Activated CD4-positive, alpha-beta T cell treated with anti-CD3 and anti-CD28 coated beads, Interleukin-2, amount 50 U/mL, for 4 hours (primary cell): ENCODE data around the gene DHRS1.

Experiments used
- DNase-seq, 2 experiments: peaks; one replicate each; pipeline ENCODE4 v3.0.0-alpha.2; 2020

Gene DHRS1

DNA sequence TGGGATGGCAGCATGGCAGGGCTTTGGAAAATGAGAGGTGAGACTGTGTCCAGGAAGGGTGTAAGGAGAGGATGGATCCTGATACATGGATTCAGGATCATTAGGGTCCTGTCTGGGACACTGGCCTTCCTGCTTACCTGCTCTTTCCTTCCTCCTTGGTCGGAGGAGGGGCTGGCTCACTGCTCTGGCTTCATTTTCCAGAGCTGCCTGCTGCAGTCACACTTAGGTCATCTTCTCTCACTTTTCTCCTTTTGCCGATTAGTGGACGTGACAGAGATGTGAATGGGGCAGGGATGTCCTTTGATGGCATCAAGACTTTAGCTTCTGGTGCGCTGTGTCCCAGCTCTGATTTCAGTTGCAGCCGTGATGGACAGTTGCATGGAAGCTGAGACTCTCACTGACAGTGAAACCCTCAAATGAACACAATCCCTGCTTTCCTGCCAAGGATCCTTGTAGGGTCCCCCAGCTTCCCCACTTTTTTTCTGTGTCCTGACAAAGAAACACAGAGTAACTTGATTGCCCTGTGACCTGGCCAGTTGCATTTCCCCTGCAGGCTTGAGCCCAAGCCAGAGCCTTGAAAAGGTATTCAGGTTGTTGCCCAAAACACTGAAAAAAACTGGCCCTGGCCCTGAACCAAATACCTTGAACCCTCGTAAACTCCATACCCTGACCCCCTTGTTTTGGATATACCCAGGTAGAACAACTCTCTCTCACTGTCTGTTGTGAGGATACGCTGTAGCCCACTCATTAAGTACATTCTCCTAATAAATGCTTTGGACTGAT lies 9.0 kb upstream of the DHRS1 start:
- no peak for DNase-seq

DNA sequence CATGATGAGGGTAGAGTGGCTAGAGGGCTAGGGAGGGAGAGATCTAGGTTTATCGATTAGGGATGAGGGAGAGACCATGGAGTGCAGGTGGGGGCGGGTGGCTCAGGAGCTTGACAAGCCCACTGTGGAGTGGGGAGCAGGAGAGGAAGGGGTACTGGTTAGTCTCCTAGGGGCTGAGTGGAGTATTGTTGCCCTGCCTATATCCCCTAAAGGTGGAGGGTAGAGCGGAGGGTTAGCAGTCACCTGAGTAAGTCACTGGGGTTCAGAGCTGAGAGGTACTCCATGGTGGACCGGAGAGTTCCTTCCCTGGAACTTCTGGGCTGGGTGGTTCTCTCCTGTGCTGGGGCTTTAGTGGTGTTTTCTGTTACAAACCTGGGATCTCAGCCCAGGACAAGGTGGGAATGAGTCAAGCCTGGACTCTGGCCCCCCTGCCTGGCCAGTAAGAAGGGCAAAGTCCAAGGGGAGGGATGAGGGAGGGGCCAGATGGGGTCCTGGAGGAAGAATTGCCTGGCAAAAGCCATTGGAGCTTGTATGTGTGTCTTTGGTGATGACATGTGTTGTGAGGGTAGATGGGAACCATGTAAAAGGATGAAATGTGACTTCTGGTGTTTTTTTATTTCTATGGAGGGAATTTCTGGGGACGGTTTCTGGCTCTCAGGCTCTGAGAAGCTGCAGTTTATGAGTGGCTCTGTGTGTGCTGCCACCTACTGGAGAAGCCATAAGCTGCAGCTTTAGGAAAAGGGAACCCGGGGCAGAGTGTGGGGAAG lies 8.2 kb upstream of the DHRS1 start, which contains the start of gene CIDEB:
TSS of gene CIDEB (minus strand) at position 403 of the 767 bp plus-strand sequence. CDS start at position 284, 119 bp downstream.
- peak; percentile 48 to 55 for DNase-seq

GRCh38 chr14:24307156-24307574 lies 7.6 kb upstream of the DHRS1 start:
- no peak for DNase-seq

- no peak for DNase-seq
Measured at GRCh38 chr14:24304019-24304387, 4.4 kb upstream of the DHRS1 start.

GRCh38 chr14:24300326-24300980 lies 873 bp upstream of the DHRS1 start:
- DNase-seq: no peak

DNA sequence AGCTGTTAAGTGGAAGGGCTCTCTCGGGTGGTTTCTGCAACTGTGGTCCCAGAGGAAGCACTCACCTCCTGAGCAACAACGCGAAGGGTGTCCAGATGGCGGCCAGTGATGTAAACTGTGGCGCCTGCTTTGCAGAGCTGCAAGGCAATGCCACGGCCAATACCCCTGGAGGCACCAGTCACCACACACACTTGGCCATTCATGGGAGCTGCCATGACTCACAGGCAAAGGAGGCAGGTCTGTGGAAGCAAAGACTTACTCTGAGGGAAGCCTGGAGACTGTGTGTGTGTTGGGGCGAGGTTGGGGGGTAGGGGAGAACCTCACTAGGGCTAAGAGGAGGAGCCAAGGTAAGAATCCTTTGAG lies 707 bp downstream of the DHRS1 start:
- no peak for DNase-seq

GRCh38 chr14:24297190-24297964 lies 2.2 kb downstream of the DHRS1 start:
- no peak for DNase-seq

DNA sequence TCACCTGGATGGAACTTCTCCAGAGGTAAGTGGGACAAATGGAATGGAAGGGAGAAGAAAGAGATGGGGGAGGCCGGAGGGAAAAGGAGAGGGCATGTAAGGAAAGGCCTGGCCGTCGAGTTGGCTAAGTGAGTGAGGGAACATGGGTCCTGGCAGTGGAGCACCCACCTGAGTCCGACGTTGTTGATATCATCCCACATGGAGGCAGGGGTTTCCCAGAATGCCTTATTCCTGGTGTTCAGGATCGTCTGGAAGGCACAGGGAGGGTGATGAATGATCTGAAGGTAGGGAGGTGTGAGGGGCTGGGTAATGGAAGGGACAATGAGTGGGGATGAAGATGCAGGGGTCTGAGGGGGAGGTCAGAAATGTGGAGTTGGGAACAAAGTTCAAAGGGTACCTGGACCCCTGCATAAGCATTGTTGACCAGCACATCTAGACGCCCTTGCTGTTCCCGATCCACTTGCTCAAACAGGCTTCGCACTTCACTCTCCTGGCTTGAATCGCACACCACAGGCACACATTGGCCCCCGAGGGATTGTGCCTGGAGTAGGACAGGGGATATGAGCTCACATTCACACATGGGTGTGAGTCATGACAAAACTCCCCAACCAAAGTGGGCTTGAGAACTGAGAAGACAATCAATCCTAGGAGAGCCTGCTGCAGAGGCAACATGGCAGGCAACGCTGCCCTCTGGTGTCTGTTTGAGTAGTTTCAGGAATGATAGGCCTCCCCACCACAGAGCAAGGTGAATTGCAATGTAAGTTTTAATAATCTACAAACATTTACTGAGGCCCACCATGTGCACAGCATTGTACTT lies 3.0 kb downstream of the DHRS1 start:
- peak; percentile 71 to 74 for DNase-seq

DNA sequence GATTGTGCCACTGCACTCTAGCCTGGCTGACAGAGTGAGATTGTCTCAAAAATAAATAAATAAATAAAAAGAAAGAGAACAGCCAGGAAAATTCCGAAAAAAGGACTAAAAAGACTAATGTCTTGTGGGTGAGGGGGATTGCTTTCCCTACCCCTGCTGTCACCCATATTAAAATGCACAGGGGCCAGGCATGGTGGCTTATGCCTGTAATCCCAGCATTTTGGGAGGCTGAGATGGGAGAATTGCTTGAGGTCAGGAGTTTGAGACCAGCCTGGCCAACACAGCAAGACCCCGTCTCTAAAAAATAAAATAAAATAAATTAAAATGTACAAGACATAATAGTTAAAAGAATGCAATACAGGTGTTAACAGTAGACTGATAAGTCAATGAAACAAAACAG lies 6.1 kb downstream of the DHRS1 start:
- no peak for DNase-seq

GRCh38 chr14:24292118-24292807 lies 7.3 kb downstream of the DHRS1 start:
- no peak for DNase-seq

DNA sequence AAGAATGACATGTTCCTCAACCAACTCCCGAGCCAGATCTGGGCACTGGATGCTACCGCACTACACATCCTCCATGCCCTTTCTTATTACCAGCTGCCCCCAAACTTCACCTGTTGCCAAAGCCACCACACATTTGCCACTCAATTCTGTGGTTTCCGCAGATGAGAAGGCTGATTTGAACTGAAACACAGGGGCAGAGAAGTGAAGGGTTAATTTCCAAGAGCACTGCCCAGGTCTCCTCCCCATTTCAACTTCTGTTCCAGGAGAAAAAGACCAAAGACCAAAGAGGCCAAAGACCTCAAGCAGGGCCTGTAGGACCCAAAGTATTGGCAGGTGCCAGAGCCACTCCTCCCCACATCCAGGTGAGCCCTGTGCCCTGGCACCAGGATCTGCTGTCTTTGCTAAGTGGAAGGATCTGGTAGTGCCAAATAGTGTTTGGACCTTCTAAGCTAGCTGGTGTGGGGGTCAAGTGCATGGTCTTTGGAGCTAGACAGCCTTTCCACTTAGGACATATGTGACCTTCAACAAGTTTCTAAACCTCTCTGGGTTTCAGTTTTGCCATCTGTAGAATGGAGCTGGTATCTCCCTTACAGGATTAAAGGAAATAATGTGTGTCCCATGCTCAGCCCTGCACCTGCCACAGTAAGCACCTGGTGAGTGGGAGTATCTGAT lies 8.0 kb downstream of the DHRS1 start:
- DNase-seq: no peak

DNA sequence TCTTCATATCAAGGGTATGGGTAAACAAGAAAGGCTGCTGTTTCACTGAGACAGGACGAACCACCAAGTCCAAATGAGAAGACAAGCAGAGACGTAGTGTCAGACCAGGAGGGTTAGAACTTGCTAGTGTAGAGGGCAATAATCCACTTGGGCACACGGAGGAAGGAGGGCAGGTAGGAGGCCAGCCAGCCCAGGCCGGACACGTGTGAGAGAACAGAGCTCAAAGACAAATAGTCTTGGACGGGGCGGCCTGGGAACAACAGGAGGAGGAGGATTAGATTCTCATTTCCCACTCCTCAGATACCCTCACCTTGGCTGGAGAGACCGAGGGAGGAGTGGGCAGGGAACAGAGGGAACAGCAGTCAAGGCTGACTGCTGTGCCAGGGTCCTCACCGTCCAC lies 8.8 kb downstream of the DHRS1 start:
- no peak for DNase-seq

- DNase-seq: no peak
Measured at GRCh38 chr14:24289649-24290280, 9.8 kb downstream of the DHRS1 start.

- no peak for DNase-seq
Measured at GRCh38 chr14:24286996-24287395, 12.6 kb downstream of the DHRS1 start.

GRCh38 chr14:24285351-24285750 lies 14.2 kb downstream of the DHRS1 start:
- no peak for DNase-seq

DNA sequence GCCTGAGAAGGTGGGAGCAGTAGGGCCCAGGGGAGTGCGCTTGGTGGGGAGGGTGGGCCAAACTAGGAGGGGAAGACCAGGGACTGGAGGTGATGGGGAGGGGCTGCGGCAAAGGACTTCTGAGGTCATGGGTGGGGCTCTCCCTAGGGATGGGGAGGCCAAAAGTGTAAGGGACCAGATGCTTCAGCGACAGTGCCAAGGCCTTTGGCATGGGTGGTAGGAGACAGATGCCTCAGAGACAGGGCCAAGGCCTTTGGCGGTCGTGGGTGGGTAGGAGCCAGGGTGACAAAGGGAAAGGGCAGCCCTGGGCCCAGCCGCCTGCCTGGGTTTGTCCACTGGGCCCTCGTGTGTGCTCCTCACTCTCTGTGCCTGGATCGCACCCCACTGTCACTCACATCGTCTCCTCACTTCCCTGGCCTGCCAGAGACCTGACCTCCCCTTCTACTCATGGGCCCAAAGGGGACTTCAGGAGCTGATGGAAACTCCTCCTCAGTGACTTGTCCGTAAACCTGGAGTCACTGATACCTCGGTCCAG lies 15.0 kb downstream of the DHRS1 start:
- no peak for DNase-seq

DNA sequence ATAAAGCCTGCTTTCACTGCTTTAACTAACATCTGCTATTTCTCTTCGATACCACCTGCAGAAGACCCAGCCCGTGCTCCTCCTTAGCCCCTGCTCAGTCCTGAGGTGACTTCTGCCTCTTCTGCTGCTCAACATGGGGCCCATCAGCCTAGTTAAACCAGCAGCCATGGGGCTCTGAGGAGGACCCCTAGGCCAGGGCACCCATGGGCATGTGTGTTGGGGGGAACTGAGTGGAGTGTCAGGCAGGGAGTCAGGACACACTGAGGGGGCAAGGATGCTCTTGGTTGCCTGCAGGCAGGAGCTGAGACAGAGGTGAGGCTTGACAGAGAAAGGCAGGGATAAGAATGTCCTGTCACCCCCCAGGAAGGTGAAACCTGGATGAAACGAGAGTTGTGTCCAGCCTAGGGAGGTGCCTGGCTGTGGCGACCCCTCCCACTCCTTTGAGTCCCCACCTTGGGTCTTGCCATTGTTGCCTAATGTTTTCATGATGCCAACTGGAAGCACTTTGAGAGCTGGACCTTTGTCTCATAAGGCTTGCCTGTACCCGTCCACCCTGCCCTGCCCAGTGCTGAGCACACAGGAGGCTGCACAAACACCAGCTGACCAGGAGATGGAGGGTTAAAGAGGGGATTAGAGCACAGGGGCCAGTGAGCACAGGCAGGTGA lies 15.7 kb downstream of the DHRS1 start:
- DNase-seq: no peak

DNA sequence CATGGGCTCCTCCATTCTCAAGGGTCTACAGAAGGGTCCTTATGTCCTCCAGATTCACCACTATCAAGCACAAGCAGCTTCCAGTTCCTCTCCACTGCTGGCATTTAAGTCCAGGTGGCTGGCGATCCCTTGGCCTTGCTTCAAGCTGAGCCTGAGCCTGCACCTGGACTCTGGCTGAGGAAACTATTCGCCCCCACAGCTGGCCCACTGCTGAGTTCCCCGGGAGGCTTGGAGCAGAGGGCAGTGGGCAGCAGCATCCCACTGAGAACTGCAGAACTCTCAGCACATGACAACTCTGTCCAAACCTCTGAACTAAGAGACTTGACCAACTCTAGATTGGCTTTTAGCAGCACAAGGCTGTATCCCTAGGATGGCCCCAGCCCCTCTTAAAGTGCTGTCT lies 16.8 kb downstream of the DHRS1 start:
- no peak for DNase-seq

- DNase-seq: no peak
Measured at GRCh38 chr14:24281636-24282035, 17.9 kb downstream of the DHRS1 start.
